Epithelial cell of proximal tubule (primary cell): ENCODE results near the gene SLC7A11. TPM values are rescaled to one million over a fixed set of nuclear protein-coding genes. Genes with fewer than 3 reads are reported as not detected.

ENCODE experiments used
- DNase-seq: peaks from one replicate; pipeline ENCODE4 v3.0.0-alpha.2; 2011; ENCODE audit warnings: low read depth
- H3K4me3 ChIP-seq: 2 replicates; pipeline ENCODE4 v1.5.1; 2011; ENCODE audit warnings: low read depth, mild to moderate bottlenecking, low read length
- total RNA-seq: library from RNA; depleted of rRNA; stranded (reverse); fragments of >200 nt; gene quantifications from 2 replicates; pipeline ENCODE4 v1.2.3, GENCODE V29; 2015
- TF ChIP-seq, protein P1 (sequence below): conservative IDR thresholded peaks from 2 replicates; pipeline ENCODE4 v1.5.1; 2012; ENCODE audit warnings: low read depth, mild to moderate bottlenecking, low read length

SLC7A11 gene
- total RNA-seq, 1 donor from 2014 or later = 3.1 TPM

- H3K4me3 ChIP-seq = no peak overlapping the region
- TF ChIP-seq, protein P1, sequence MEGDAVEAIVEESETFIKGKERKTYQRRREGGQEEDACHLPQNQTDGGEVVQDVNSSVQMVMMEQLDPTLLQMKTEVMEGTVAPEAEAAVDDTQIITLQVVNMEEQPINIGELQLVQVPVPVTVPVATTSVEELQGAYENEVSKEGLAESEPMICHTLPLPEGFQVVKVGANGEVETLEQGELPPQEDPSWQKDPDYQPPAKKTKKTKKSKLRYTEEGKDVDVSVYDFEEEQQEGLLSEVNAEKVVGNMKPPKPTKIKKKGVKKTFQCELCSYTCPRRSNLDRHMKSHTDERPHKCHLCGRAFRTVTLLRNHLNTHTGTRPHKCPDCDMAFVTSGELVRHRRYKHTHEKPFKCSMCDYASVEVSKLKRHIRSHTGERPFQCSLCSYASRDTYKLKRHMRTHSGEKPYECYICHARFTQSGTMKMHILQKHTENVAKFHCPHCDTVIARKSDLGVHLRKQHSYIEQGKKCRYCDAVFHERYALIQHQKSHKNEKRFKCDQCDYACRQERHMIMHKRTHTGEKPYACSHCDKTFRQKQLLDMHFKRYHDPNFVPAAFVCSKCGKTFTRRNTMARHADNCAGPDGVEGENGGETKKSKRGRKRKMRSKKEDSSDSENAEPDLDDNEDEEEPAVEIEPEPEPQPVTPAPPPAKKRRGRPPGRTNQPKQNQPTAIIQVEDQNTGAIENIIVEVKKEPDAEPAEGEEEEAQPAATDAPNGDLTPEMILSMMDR = no peak
- DNase-seq = no peak
Observed at GRCh38 chr4:138232364-138232763, 9.8 kb downstream of the SLC7A11 start.

- no peak overlapping the region for H3K4me3 ChIP-seq
- TF ChIP-seq, protein P1 = no peak
- DNase-seq = no peak
Observed at GRCh38 chr4:138230048-138230447, 12.1 kb downstream of the SLC7A11 start.

DNA sequence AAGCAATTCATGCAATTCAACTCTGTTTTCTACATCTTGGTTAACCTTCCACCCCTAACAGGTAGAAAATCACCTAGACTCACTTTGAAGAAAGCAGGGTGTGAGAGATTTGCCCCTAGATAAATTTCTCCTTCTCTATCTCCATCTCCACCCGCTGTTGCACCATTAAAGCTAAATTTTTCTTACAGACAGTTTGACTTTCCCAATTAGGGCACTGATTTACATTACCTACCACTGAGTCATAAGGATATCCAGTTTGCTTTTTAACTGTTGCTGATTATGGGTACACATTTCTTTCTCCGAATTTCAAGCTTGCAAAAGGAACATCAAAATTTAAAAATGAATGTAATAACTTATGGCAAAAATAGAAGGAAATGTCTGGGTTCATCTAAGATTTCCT, 13.0 kb downstream of the SLC7A11 start:
- TF ChIP-seq, protein P1 = no peak
- no peak overlapping the region for H3K4me3 ChIP-seq
- DNase-seq = no peak

- TF ChIP-seq, protein P1 = no peak
- H3K4me3 ChIP-seq = no peak overlapping the region
- no peak for DNase-seq
Observed at GRCh38 chr4:138226351-138226750, 15.8 kb downstream of the SLC7A11 start.

DNA sequence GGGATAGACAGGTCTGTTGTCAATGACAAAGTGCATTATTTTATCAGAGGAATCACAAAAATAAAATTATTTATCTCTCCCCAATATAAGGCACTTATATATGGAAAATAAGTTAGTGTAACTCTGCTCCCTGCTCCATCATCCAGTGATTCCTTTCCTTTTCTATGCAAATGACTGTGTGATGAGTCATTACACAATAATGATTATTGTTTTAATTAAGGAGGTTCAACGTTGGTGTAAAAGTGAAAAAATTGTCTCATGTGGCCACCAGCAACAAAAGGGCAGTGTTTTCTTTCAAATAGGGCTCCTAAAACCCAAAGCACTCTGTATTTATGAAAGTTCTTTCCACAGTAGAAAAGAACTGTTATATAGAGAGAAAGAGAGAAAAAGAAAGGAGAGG, 16.7 kb downstream of the SLC7A11 start:
- TF ChIP-seq, protein P1 = no peak
- DNase-seq = no peak
- H3K4me3 ChIP-seq = no peak overlapping the region

GRCh38 chr4:138224614-138225013, 17.5 kb downstream of the SLC7A11 start:
- no peak for DNase-seq
- H3K4me3 ChIP-seq = no peak overlapping the region
- TF ChIP-seq, protein P1 = no peak

GRCh38 chr4:138223231-138223910, 18.8 kb downstream of the SLC7A11 start:
- no peak for DNase-seq
- TF ChIP-seq, protein P1 = no peak
- H3K4me3 ChIP-seq = no peak overlapping the region
